Hepatocyte (in vitro differentiated cells): Measurements from ENCODE around the gene FKBP7. TPM values are rescaled to one million over a fixed set of nuclear protein-coding genes. Genes with fewer than 3 reads are reported as not detected.

Experiments used
- DNase-seq: peaks from one replicate; pipeline ENCODE4 v3.0.0-alpha.2; 2016; ENCODE audit warnings: low spot score
- H2AFZ ChIP-seq: fragments of 200-600 bp; sonication (generic); 2 replicates; pipeline ENCODE4 v1.6.0; 2016; ENCODE audit warnings: antibody characterized with exemption, mild to moderate bottlenecking
- H3K27ac ChIP-seq: fragments of 200-600 bp; sonication (generic); 2 replicates; pipeline ENCODE4 v1.5.1; 2016; ENCODE audit warnings: mild to moderate bottlenecking
- H3K27me3 ChIP-seq: fragments of 200-600 bp; sonication (generic); 2 replicates; pipeline ENCODE4 v1.6.1; 2016
- H3K36me3 ChIP-seq: fragments of 200-600 bp; sonication (generic); replicated peaks from 2 replicates; pipeline ENCODE4 v1.5.1; 2016; ENCODE audit warnings: low read depth; ENCODE audit not compliant: insufficient read depth
- H3K4me1 ChIP-seq: fragments of 200-600 bp; sonication (generic); 2 replicates; pipeline ENCODE4 v1.5.1; 2016; ENCODE audit warnings: mild to moderate bottlenecking, moderate library complexity; ENCODE audit not compliant: insufficient read depth
- H3K4me2 ChIP-seq: fragments of 200-600 bp; sonication (generic); 2 replicates; pipeline ENCODE4 v1.6.0; 2016
- H3K4me3 ChIP-seq: fragments of 200-600 bp; sonication (generic); 2 replicates; pipeline ENCODE4 v1.5.1; 2016; ENCODE audit warnings: mild to moderate bottlenecking
- H3K79me2 ChIP-seq: fragments of 200-600 bp; sonication (generic); 2 replicates; pipeline ENCODE4 v1.6.0; 2017; ENCODE audit warnings: mild to moderate bottlenecking
- H3K9me2 ChIP-seq: fragments of 200-600 bp; sonication (generic); replicated peaks from 2 replicates; pipeline ENCODE4 v1.6.0; 2017; ENCODE audit warnings: mild to moderate bottlenecking; ENCODE audit not compliant: insufficient read depth
- H3K9me3 ChIP-seq: fragments of 200-600 bp; sonication (generic); 2 replicates; pipeline ENCODE4 v1.5.1; 2016; ENCODE audit warnings: low read depth, mild to moderate bottlenecking
- H4K20me1 ChIP-seq: fragments of 200-600 bp; sonication (generic); 2 replicates; pipeline ENCODE4 v1.6.0; 2016; ENCODE audit warnings: mild to moderate bottlenecking; ENCODE audit not compliant: insufficient read depth, poor library complexity, severe bottlenecking
- EZH2 ChIP-seq: fragments of 200-600 bp; sonication (generic); IDR thresholded peaks from 2 replicates; pipeline ENCODE4 v1.6.1; 2016; ENCODE audit warnings: antibody characterized with exemption, mild to moderate bottlenecking, borderline replicate concordance
- EZH2phosphoT487 ChIP-seq: fragments of 200-600 bp; sonication (generic); IDR thresholded peaks from one replicate; pipeline ENCODE4 v1.6.1; 2018; ENCODE audit warnings: antibody characterized with exemption, mild to moderate bottlenecking, low read depth, moderate library complexity; ENCODE audit not compliant: unreplicated experiment, severe bottlenecking
- WGBS: methylation state at CpG from one replicate; pipeline ENCODE4 v1.1.6; 2016; ENCODE audit warnings: low lambda C conversion rate; ENCODE audit errors: missing lambda C conversion rate; 5-methylcytosine and 5-hydroxymethylcytosine counted together
- polyA plus RNA-seq: library from polyadenylated mRNA; unstranded; fragments of >200 nt; fragmentation: Nextera tagmentation; extraction: Ambion mirVana; gene quantifications from 2 replicates; pipeline ENCODE4 v1.2.1, GENCODE V29; 2016
- total RNA-seq: library from RNA; depleted of rRNA; stranded (reverse); fragments of >200 nt; gene quantifications from 2 replicates; pipeline ENCODE4 v1.2.3, GENCODE V29; 2014
- TF ChIP-seq, protein P1 (sequence below): fragments of 200-600 bp; sonication (generic); IDR thresholded peaks from 2 replicates; pipeline ENCODE4 v1.5.1; 2016; ENCODE audit warnings: antibody characterized with exemption, mild to moderate bottlenecking; ENCODE audit not compliant: poor library complexity

FKBP7 gene
- total and polyA plus RNA-seq, 2 experiments from 2014 or later, result 45.4 to 93.9 TPM

DNA sequence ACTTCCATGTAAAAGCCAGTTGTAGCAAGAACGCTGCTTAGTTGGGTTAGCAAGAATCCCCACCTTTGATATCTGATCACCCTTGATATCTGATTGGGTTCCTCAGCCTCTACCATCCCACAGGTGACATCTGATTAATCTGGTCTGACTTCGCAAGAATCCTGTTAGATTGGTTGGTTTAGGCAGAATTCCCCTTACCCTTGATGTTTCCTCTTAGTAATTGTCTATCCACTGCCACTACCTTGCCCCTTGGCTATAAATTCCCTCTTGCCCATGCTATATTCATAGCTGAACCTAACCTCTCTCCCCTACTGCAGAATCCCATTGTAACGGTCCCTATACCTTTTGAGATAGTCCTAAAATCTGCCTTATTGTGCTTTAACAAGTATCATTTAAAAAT lies 60.5 kb downstream of the FKBP7 start:
- Histone ChIP-seq H3K27ac (no peak overlapping the region), H2AFZ (no peak overlapping the region), H3K4me3 (no peak overlapping the region), H3K9me3 (no peaks in the 10 kb centered on the region), H3K36me3 (no peaks in the 10 kb centered on the region), H3K79me2 (no peaks in the 10 kb centered on the region), H3K4me2 (no peak overlapping the region), H3K9me2 (no peaks in the 10 kb centered on the region), H4K20me1 (no peaks in the 10 kb centered on the region), H3K27me3 (no peaks in the 10 kb centered on the region), H3K4me1 (peaks cover 6% of the 10 kb centered on the region)
- TF ChIP-seq EZH2phosphoT487 (no peak), EZH2 (no peak)
- TF ChIP-seq, protein P1, sequence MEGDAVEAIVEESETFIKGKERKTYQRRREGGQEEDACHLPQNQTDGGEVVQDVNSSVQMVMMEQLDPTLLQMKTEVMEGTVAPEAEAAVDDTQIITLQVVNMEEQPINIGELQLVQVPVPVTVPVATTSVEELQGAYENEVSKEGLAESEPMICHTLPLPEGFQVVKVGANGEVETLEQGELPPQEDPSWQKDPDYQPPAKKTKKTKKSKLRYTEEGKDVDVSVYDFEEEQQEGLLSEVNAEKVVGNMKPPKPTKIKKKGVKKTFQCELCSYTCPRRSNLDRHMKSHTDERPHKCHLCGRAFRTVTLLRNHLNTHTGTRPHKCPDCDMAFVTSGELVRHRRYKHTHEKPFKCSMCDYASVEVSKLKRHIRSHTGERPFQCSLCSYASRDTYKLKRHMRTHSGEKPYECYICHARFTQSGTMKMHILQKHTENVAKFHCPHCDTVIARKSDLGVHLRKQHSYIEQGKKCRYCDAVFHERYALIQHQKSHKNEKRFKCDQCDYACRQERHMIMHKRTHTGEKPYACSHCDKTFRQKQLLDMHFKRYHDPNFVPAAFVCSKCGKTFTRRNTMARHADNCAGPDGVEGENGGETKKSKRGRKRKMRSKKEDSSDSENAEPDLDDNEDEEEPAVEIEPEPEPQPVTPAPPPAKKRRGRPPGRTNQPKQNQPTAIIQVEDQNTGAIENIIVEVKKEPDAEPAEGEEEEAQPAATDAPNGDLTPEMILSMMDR, result no peak
- WGBS, result 94% methylated on average over 3 of the region's 3 CpGs
- DNase-seq, result no peak

- no peak overlapping the region for H3K4me3 ChIP-seq
- TF ChIP-seq, protein P1, result no peak
- TF ChIP-seq EZH2phosphoT487 (no peak), EZH2 (no peak)
Observed at GRCh38 chr2:178415979-178416378, 62.4 kb downstream of the FKBP7 start.

DNA sequence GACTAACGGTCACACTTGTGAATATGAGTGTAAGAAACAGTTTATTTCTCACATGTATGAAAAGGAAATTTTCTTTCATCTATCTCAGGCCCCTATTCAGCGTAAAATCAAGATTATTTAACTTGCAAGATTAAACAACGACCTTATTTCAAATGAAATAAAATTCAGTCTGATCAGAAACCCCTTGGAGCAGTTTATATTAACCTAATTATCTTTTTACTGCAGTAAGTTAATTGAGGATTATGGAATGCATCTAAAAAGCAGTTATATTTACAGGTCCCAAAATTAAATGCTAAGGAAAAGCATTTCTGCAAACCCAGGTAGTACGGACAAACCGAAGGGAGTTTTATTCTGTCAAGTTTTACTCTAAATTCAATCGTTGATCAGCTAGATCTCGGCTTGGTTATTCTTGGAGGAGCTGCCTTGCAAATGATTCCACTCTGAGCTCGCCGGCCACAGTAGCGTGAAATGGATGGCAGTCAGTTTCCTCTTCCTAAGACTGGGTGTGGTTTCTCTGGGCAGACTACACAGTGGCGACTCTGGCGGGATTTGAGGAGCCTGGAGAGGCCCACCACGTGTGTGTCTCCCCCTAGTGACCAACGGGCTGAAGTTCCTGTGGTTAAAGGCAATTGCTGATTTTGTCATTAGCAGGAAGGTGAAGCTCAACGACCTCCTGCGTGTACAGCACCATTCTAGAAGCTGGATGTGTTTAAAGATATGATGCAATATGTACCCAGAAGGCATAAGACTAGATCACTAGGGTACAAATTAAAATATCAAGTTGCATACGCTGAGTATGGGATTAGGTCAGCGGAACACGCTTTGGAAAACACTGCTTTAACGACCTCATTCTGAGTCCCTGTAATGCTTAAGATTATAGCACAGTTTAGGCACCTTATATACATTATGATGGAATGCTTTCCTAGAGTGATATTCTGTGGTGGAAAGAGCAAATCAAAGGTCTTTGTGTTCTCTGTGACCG lies 63.8 kb downstream of the FKBP7 start:
- Histone ChIP-seq H3K9me2 (no peaks in the 10 kb centered on the region), H3K4me3 (peak overlapping the region; percentile 43), H3K27me3 (no peaks in the 10 kb centered on the region), H3K27ac (peak overlapping the region; percentile 93), H3K4me1 (peaks cover 7% of the 10 kb centered on the region), H3K4me2 (peak overlapping the region; percentile 81), H3K9me3 (no peaks in the 10 kb centered on the region), H2AFZ (peak overlapping the region; percentile 87), H3K36me3 (no peaks in the 10 kb centered on the region), H4K20me1 (no peaks in the 10 kb centered on the region), H3K79me2 (no peaks in the 10 kb centered on the region)
- 18% methylated on average over 21 of the region's 21 CpGs for WGBS
- TF ChIP-seq EZH2phosphoT487 (no peak), EZH2 (no peak)
- TF ChIP-seq, protein P1, result peak; percentile 89
- DNase-seq, result peak; percentile 95

More at GRCh38 chr2:178415979-178416378, 62.4 kb downstream of the FKBP7 start:
- Histone ChIP-seq H3K36me3 (no peaks in the 10 kb centered on the region), H3K27me3 (no peaks in the 10 kb centered on the region), H3K9me2 (no peaks in the 10 kb centered on the region), H3K79me2 (no peaks in the 10 kb centered on the region), H3K9me3 (no peaks in the 10 kb centered on the region), H2AFZ (no peak overlapping the region), H3K4me1 (peaks cover 7% of the 10 kb centered on the region), H3K4me2 (no peak overlapping the region), H4K20me1 (no peaks in the 10 kb centered on the region), H3K27ac (no peak overlapping the region)
- no peak for DNase-seq

Other genes with a start within 250 kb of the FKBP7 start
- 51.7 and 53.0 TPM in 2 replicates for gene PRKRA, start 27.4 kb downstream of the FKBP7 start, total RNA-seq
- gene PRKRA, start 27.4 kb downstream of the FKBP7 start, polyA plus RNA-seq, result 33.4 and 39.8 TPM in 2 replicates
- 3.8 and 3.9 TPM in 2 replicates for gene PJVK, start 27.2 kb downstream of the FKBP7 start, total RNA-seq
- gene PJVK, start 27.2 kb downstream of the FKBP7 start, polyA plus RNA-seq, result 3.2 and 4.6 TPM in 2 replicates
- 8.3 and 9.1 TPM in 2 replicates for gene PLEKHA3, start 1.9 kb upstream of the FKBP7 start, total RNA-seq
- gene PLEKHA3, start 1.9 kb upstream of the FKBP7 start, polyA plus RNA-seq, result 19.3 and 32.1 TPM in 2 replicates